ENCODE data around the gene LALBA. TPM values are rescaled to one million over a fixed set of nuclear protein-coding genes. Genes with fewer than 3 reads are reported as not detected.

The LALBA gene
- total RNA-seq, 2 donors from 2014 or later: not detected

GRCh38 chr12:48600552-48600951 is 30.7 kb upstream of the LALBA start:
- Mint-ChIP-seq H3K9me3 (peaks cover 37% of the 10 kb centered on the region), H3K36me3 (ENCODE audit: low read depth) (no peaks in the 10 kb centered on the region), H3K27ac (no peak overlapping the region), H3K27me3 (ENCODE audit: insufficient read depth) (peaks cover 2% of the 10 kb centered on the region), H3K4me3 (no peak overlapping the region), H3K4me1 (no peaks in the 10 kb centered on the region)
- Histone ChIP-seq H3K4me1 (ENCODE audit: control insufficient read depth, insufficient read depth, low read length) (no peaks in the 10 kb centered on the region), H3K36me3 (ENCODE audit: control insufficient read depth, insufficient read depth, low read length) (no peaks in the 10 kb centered on the region), H3K9ac (ENCODE audit: extremely low read depth, low read length, poor library complexity, severe bottlenecking) (no peak overlapping the region), H3K4me3 (ENCODE audit: low read length) (no peak overlapping the region), H3K27ac (ENCODE audit: low read depth, low read length) (peak overlapping the region; percentile 68), H3K9me3 (ENCODE audit: control insufficient read depth, low read length) (peaks cover 35% of the 10 kb centered on the region), H3K27me3 (ENCODE audit: control insufficient read depth, insufficient read depth, low read length, poor library complexity, severe bottlenecking) (no peaks in the 10 kb centered on the region)
- WGBS, 2 experiments (ENCODE audit: insufficient coverage in 1 of 2, insufficient read length in 1 of 2): 88% methylated on average over 2 of the region's 2 CpGs; no CpG with 5 or more reads in 1 of the 2 experiments
- TF ChIP-seq CTCF (conservative IDR thresholded peaks at IDR 0.05): no peak
- DNase-seq: no peak

- no peaks in the 10 kb centered on the region for H3K27me3 ChIP-seq (ENCODE audit: control insufficient read depth, insufficient read depth, low read length, poor library complexity, severe bottlenecking)
- no peak overlapping the region for H3K27ac ChIP-seq (ENCODE audit: low read depth, low read length)
- no peaks in the 10 kb centered on the region for H3K36me3 ChIP-seq (ENCODE audit: control insufficient read depth, insufficient read depth, low read length)
- Mint-ChIP-seq H3K27me3 (ENCODE audit: insufficient read depth) (no peaks in the 10 kb centered on the region), H3K4me3 (no peak overlapping the region), H3K27ac (no peak overlapping the region), H3K4me1 (peaks cover 7% of the 10 kb centered on the region), H3K36me3 (ENCODE audit: low read depth) (no peaks in the 10 kb centered on the region), H3K9me3 (peaks cover 7% of the 10 kb centered on the region)
- H3K9ac ChIP-seq (ENCODE audit: extremely low read depth, low read length, poor library complexity, severe bottlenecking): no peak overlapping the region
- no peak for TF ChIP-seq CTCF (conservative IDR thresholded peaks at IDR 0.05)
- WGBS, 2 experiments (ENCODE audit: insufficient coverage in 1 of 2, insufficient read length in 1 of 2): 90 to 100% methylated on average over 1 of the region's 2 CpGs
- no peak for DNase-seq
- H3K4me3 ChIP-seq (ENCODE audit: low read length): no peak overlapping the region
- no peaks in the 10 kb centered on the region for H3K4me1 ChIP-seq (ENCODE audit: control insufficient read depth, insufficient read depth, low read length)
- H3K9me3 ChIP-seq (ENCODE audit: control insufficient read depth, low read length): peaks cover 9% of the 10 kb centered on the region
These were observed 22.8 kb upstream of the LALBA start for GRCh38 chr12:48592591-48593086.

- H3K27me3 Mint-ChIP-seq (ENCODE audit: insufficient read depth): no peaks in the 10 kb centered on the region
- DNase-seq: no peak
- no peaks in the 10 kb centered on the region for H3K27me3 ChIP-seq (ENCODE audit: control insufficient read depth, insufficient read depth, low read length, poor library complexity, severe bottlenecking)
- H3K27ac ChIP-seq (ENCODE audit: low read depth, low read length): no peak overlapping the region
- H3K9ac ChIP-seq (ENCODE audit: extremely low read depth, low read length, poor library complexity, severe bottlenecking): no peak overlapping the region
- H3K4me3 ChIP-seq (ENCODE audit: low read length): no peak overlapping the region
- no peaks in the 10 kb centered on the region for H3K9me3 ChIP-seq (ENCODE audit: control insufficient read depth, low read length)
- no peaks in the 10 kb centered on the region for H3K4me1 Mint-ChIP-seq
- 92 to 94% methylated on average over 3 to 5 of the region's 5 CpGs for WGBS, 2 experiments (ENCODE audit: insufficient coverage in 1 of 2, insufficient read length in 1 of 2)
- no peaks in the 10 kb centered on the region for H3K36me3 ChIP-seq (ENCODE audit: control insufficient read depth, insufficient read depth, low read length)
- H3K27ac Mint-ChIP-seq: no peak overlapping the region
- no peaks in the 10 kb centered on the region for H3K4me1 ChIP-seq (ENCODE audit: control insufficient read depth, insufficient read depth, low read length)
- H3K9me3 Mint-ChIP-seq: no peaks in the 10 kb centered on the region
- TF ChIP-seq CTCF (conservative IDR thresholded peaks at IDR 0.05): no peak
- H3K36me3 Mint-ChIP-seq (ENCODE audit: low read depth): no peaks in the 10 kb centered on the region
- no peak overlapping the region for H3K4me3 Mint-ChIP-seq
These were observed 16.5 kb upstream of the LALBA start for GRCh38 chr12:48586361-48586760.
